ENCODE data around the gene NXPH3.
A peak's percentile ranks its signal among the peaks of the same experiment; 100 is the strongest.
"Not testable (repeated sequence)": the region's sequence is repeated elsewhere in the genome, so short reads cannot be mapped to it uniquely, and the experiment has no call there.

Gene NXPH3

GRCh38 chr17:49554694-49555494 lies 20.8 kb upstream of the NXPH3 start:
- no peak for DNase-seq

GRCh38 chr17:49555495-49556222 lies 20.0 kb upstream of the NXPH3 start:
- DNase-seq, result no peak

- DNase-seq, result peak; percentile 79
These were observed 19.3 kb upstream of the NXPH3 start for GRCh38 chr17:49556223-49556943.

GRCh38 chr17:49557312-49558024 lies 18.2 kb upstream of the NXPH3 start:
- no peak for DNase-seq

GRCh38 chr17:49564638-49565037 lies 11.0 kb upstream of the NXPH3 start:
- DNase-seq, result no peak

GRCh38 chr17:49565948-49566491 lies 9.7 kb upstream of the NXPH3 start:
- no peak for DNase-seq

- no peak for DNase-seq
These were observed 9.0 kb upstream of the NXPH3 start for GRCh38 chr17:49566668-49567071.

- no peak for DNase-seq
These were observed 8.6 kb upstream of the NXPH3 start for GRCh38 chr17:49567104-49567521.

GRCh38 chr17:49567871-49568694 lies 7.6 kb upstream of the NXPH3 start:
- DNase-seq, result peak; percentile 80

GRCh38 chr17:49568695-49569047 lies 7.0 kb upstream of the NXPH3 start:
- DNase-seq, result not testable (repeated sequence)

GRCh38 chr17:49570540-49571242 lies 5.0 kb upstream of the NXPH3 start:
- DNase-seq, result no peak

- no peak for DNase-seq
These were observed 4.4 kb upstream of the NXPH3 start for GRCh38 chr17:49571283-49571682.

GRCh38 chr17:49571764-49572163 lies 3.9 kb upstream of the NXPH3 start:
- no peak for DNase-seq

- DNase-seq, result no peak
These were observed 3.4 kb upstream of the NXPH3 start for GRCh38 chr17:49572226-49572625.

- no peak for DNase-seq
These were observed 2.8 kb upstream of the NXPH3 start for GRCh38 chr17:49572806-49573420.

- DNase-seq, result no peak
These were observed 2.0 kb upstream of the NXPH3 start for GRCh38 chr17:49573510-49574322.

- DNase-seq, result no peak
These were observed 1.3 kb upstream of the NXPH3 start for GRCh38 chr17:49574323-49574781.

- no peak for DNase-seq
These were observed 559 bp upstream of the NXPH3 start for GRCh38 chr17:49574945-49575678.
